Activated CD4-positive, alpha-beta T cell treated with anti-CD3 and anti-CD28 coated beads for 4 hours (primary cell): ENCODE data around the gene PSME3IP1.

ENCODE experiments used
- DNase-seq, 2 donors: peaks; one replicate each; pipeline ENCODE4 v3.0.0-alpha.2; 2020

PSME3IP1 gene

GRCh38 chr16:57141822-57142631 lies 43.8 kb downstream of the PSME3IP1 start:
- DNase-seq: peak; percentile 21 to 30

GRCh38 chr16:57140931-57141668 lies 44.7 kb downstream of the PSME3IP1 start:
- DNase-seq: no peak

GRCh38 chr16:57138281-57138935 lies 47.4 kb downstream of the PSME3IP1 start:
- DNase-seq: no peak

- no peak for DNase-seq
Measured at GRCh38 chr16:57137566-57138273, 48.1 kb downstream of the PSME3IP1 start.

GRCh38 chr16:57137043-57137442 lies 48.8 kb downstream of the PSME3IP1 start:
- no peak for DNase-seq

GRCh38 chr16:57134982-57135381 lies 50.9 kb downstream of the PSME3IP1 start:
- DNase-seq: peak; percentile 31 to 42

- no peak for DNase-seq
Measured at GRCh38 chr16:57133886-57134285, 52.0 kb downstream of the PSME3IP1 start.

GRCh38 chr16:57133031-57133430 lies 52.8 kb downstream of the PSME3IP1 start:
- DNase-seq: no peak

GRCh38 chr16:57132470-57132869 lies 53.4 kb downstream of the PSME3IP1 start:
- no peak for DNase-seq

- DNase-seq: no peak
Measured at GRCh38 chr16:57131351-57131970, 54.4 kb downstream of the PSME3IP1 start.

GRCh38 chr16:57130950-57131321 lies 54.9 kb downstream of the PSME3IP1 start:
- no peak for DNase-seq

GRCh38 chr16:57128771-57129389 lies 57.0 kb downstream of the PSME3IP1 start:
- DNase-seq: peak; percentile 22 to 24

- DNase-seq: no peak
Measured at GRCh38 chr16:57127836-57128235, 58.0 kb downstream of the PSME3IP1 start.

GRCh38 chr16:57127037-57127763 lies 58.6 kb downstream of the PSME3IP1 start:
- no peak for DNase-seq

- DNase-seq: no peak
Measured at GRCh38 chr16:57126411-57126810, 59.4 kb downstream of the PSME3IP1 start.

GRCh38 chr16:57125969-57126368 lies 59.9 kb downstream of the PSME3IP1 start:
- DNase-seq: no peak

- no peak for DNase-seq
Measured at GRCh38 chr16:57125376-57125775, 60.5 kb downstream of the PSME3IP1 start.

- no peak for DNase-seq
Measured at GRCh38 chr16:57123974-57124674, 61.7 kb downstream of the PSME3IP1 start.

- no peak for DNase-seq
Measured at GRCh38 chr16:57123216-57123973, 62.4 kb downstream of the PSME3IP1 start.
